ENCODE measurements around the gene ITPR1.

Gene ITPR1

GRCh38 chr3:4744405-4745234 lies 251.5 kb downstream of the ITPR1 start:
- TF ChIP-seq MYC (IDR thresholded peaks at IDR 0.05; ENCODE audit: low read depth, low read length): no peak
- TF ChIP-seq MAX (IDR thresholded peaks at IDR 0.05; ENCODE audit: low read depth, low read length): no peak
- no peak for TF ChIP-seq POLR2A (IDR thresholded peaks at IDR 0.05; ENCODE audit: extremely low read depth, insufficient read length)
- TF ChIP-seq CTCF (IDR thresholded peaks at IDR 0.05; ENCODE audit: low read depth, low read length): no peak
- H3K4me3 ChIP-seq (ENCODE audit: low read depth, low read length): no peak overlapping the region
- DNase-seq (ENCODE audit: low read depth): no peak

- H3K4me3 ChIP-seq (ENCODE audit: low read depth, low read length): no peak overlapping the region
- no peak for DNase-seq (ENCODE audit: low read depth)
- TF ChIP-seq CTCF (IDR thresholded peaks at IDR 0.05; ENCODE audit: low read depth, low read length): no peak
- no peak for TF ChIP-seq MAX (IDR thresholded peaks at IDR 0.05; ENCODE audit: low read depth, low read length)
- TF ChIP-seq MYC (IDR thresholded peaks at IDR 0.05; ENCODE audit: low read depth, low read length): no peak
- TF ChIP-seq POLR2A (IDR thresholded peaks at IDR 0.05; ENCODE audit: extremely low read depth, insufficient read length): no peak
These were observed 252.1 kb downstream of the ITPR1 start for GRCh38 chr3:4745235-4745610.

- no peak for DNase-seq (ENCODE audit: low read depth)
- H3K4me3 ChIP-seq (ENCODE audit: low read depth, low read length): no peak overlapping the region
- TF ChIP-seq MAX (IDR thresholded peaks at IDR 0.05; ENCODE audit: low read depth, low read length) (no peak), POLR2A (IDR thresholded peaks at IDR 0.05; ENCODE audit: extremely low read depth, insufficient read length) (no peak), CTCF (IDR thresholded peaks at IDR 0.05; ENCODE audit: low read depth, low read length) (no peak), MYC (IDR thresholded peaks at IDR 0.05; ENCODE audit: low read depth, low read length) (no peak)
These were observed 253.3 kb downstream of the ITPR1 start for GRCh38 chr3:4746241-4746958.

GRCh38 chr3:4748127-4748526 lies 255.0 kb downstream of the ITPR1 start:
- no peak for DNase-seq (ENCODE audit: low read depth)
- TF ChIP-seq MAX (IDR thresholded peaks at IDR 0.05; ENCODE audit: low read depth, low read length): no peak
- no peak for TF ChIP-seq POLR2A (IDR thresholded peaks at IDR 0.05; ENCODE audit: extremely low read depth, insufficient read length)
- no peak for TF ChIP-seq MYC (IDR thresholded peaks at IDR 0.05; ENCODE audit: low read depth, low read length)
- TF ChIP-seq CTCF (IDR thresholded peaks at IDR 0.05; ENCODE audit: low read depth, low read length): no peak
- H3K4me3 ChIP-seq (ENCODE audit: low read depth, low read length): no peak overlapping the region

- TF ChIP-seq MYC (IDR thresholded peaks at IDR 0.05; ENCODE audit: low read depth, low read length): no peak
- no peak overlapping the region for H3K4me3 ChIP-seq (ENCODE audit: low read depth, low read length)
- DNase-seq (ENCODE audit: low read depth): no peak
These were observed 255.7 kb downstream of the ITPR1 start for GRCh38 chr3:4748701-4749378.

- no peak for TF ChIP-seq POLR2A (IDR thresholded peaks at IDR 0.05; ENCODE audit: extremely low read depth, insufficient read length)
- TF ChIP-seq MYC (IDR thresholded peaks at IDR 0.05; ENCODE audit: low read depth, low read length): no peak
- no peak for TF ChIP-seq MAX (IDR thresholded peaks at IDR 0.05; ENCODE audit: low read depth, low read length)
- no peak for TF ChIP-seq CTCF (IDR thresholded peaks at IDR 0.05; ENCODE audit: low read depth, low read length)
- H3K4me3 ChIP-seq (ENCODE audit: low read depth, low read length): no peak overlapping the region
- DNase-seq (ENCODE audit: low read depth): no peak
These were observed 256.4 kb downstream of the ITPR1 start for GRCh38 chr3:4749567-4750002.

Data from NB4 (cell line).